H9 (cell line): ENCODE data around the gene CCDC82. TPM values are rescaled to one million over a fixed set of nuclear protein-coding genes. Genes with fewer than 3 reads are reported as not detected.

ENCODE experiments used
- DNase-seq: peaks from one replicate; pipeline ENCODE4 v3.0.0-alpha.2; 2017
- H2AFZ ChIP-seq: one replicate; pipeline ENCODE4 v1.6.1; 2013; ENCODE audit warnings: mild to moderate bottlenecking, low read length, control low read depth, moderate library complexity
- H2AK5ac ChIP-seq: 2 replicates; pipeline ENCODE4 v1.6.1; 2013; ENCODE audit warnings: low read length, control low read depth, mixed read lengths; ENCODE audit not compliant: insufficient read length
- H2BK120ac ChIP-seq: one replicate; pipeline ENCODE4 v1.6.1; 2013; ENCODE audit warnings: low read depth, mild to moderate bottlenecking, low read length, control low read depth, inconsistent platforms; ENCODE audit not compliant: poor library complexity, severe bottlenecking
- H2BK12ac ChIP-seq: 2 replicates; pipeline ENCODE4 v1.6.1; 2013; ENCODE audit warnings: low read length, control low read depth, mixed read lengths, low read depth; ENCODE audit not compliant: insufficient read length
- H2BK15ac ChIP-seq: 2 replicates; pipeline ENCODE4 v1.6.1; 2013; ENCODE audit warnings: low read depth, low read length, control low read depth
- H2BK20ac ChIP-seq: one replicate; pipeline ENCODE4 v1.6.1; 2013; ENCODE audit warnings: low read depth, mild to moderate bottlenecking, low read length, control low read depth, inconsistent platforms; ENCODE audit not compliant: poor library complexity, severe bottlenecking
- H2BK5ac ChIP-seq: 2 replicates; pipeline ENCODE4 v1.6.1; 2013; ENCODE audit warnings: low read length, control low read depth, mixed read lengths; ENCODE audit not compliant: insufficient read length
- H3K14ac ChIP-seq: 2 replicates; pipeline ENCODE4 v1.6.1; 2013; ENCODE audit warnings: low read length, control low read depth; ENCODE audit not compliant: insufficient read depth
- H3K18ac ChIP-seq: 2 replicates; pipeline ENCODE4 v1.6.1; 2013; ENCODE audit warnings: low read depth, mild to moderate bottlenecking, mixed read lengths, low read length, control low read depth; ENCODE audit not compliant: insufficient read length
- H3K23ac ChIP-seq: 2 replicates; pipeline ENCODE4 v1.6.1; 2013; ENCODE audit warnings: low read length, control low read depth, mixed read lengths, low read depth; ENCODE audit not compliant: insufficient read length
- H3K23me2 ChIP-seq: 2 replicates; pipeline ENCODE4 v1.6.1; 2013; ENCODE audit warnings: low read depth, mild to moderate bottlenecking, mixed read lengths, low read length, control low read depth; ENCODE audit not compliant: insufficient read length, poor library complexity, severe bottlenecking
- H3K27ac ChIP-seq: 2 replicates; pipeline ENCODE4 v1.5.1; 2013; ENCODE audit warnings: low read length, control low read depth, mixed read lengths, low read depth; ENCODE audit not compliant: insufficient read length
- H3K27me3 ChIP-seq: 2 replicates; pipeline ENCODE4 v1.6.1; 2013; ENCODE audit warnings: low read length, control low read depth, inconsistent platforms; ENCODE audit not compliant: insufficient read depth
- H3K4ac ChIP-seq: 2 replicates; pipeline ENCODE4 v1.6.1; 2013; ENCODE audit warnings: low read depth, mild to moderate bottlenecking, control low read depth, inconsistent platforms, low read length, moderate library complexity
- H3K4me1 ChIP-seq: 2 replicates; pipeline ENCODE4 v1.6.1; 2013; ENCODE audit warnings: low read length, control low read depth, inconsistent platforms; ENCODE audit not compliant: insufficient read depth
- H3K4me2 ChIP-seq: 2 replicates; pipeline ENCODE4 v1.6.1; 2013; ENCODE audit warnings: low read length, control low read depth, mixed read lengths; ENCODE audit not compliant: insufficient read length, insufficient read depth
- H3K56ac ChIP-seq: 2 replicates; pipeline ENCODE4 v1.6.1; 2013; ENCODE audit warnings: low read depth, mild to moderate bottlenecking, mixed read lengths, low read length, control low read depth; ENCODE audit not compliant: insufficient read length
- H3K79me1 ChIP-seq: 2 replicates; pipeline ENCODE4 v1.6.1; 2013; ENCODE audit warnings: low read depth, mild to moderate bottlenecking, moderate library complexity, low read length, control low read depth, inconsistent platforms; ENCODE audit not compliant: insufficient read depth, poor library complexity, severe bottlenecking
- H3K79me2 ChIP-seq: 2 replicates; pipeline ENCODE4 v1.6.1; 2013; ENCODE audit warnings: low read length, control low read depth, inconsistent platforms; ENCODE audit not compliant: insufficient read depth
- H3K9ac ChIP-seq: 2 replicates; pipeline ENCODE4 v1.6.1; 2013; ENCODE audit warnings: low read length, control low read depth, mixed read lengths; ENCODE audit not compliant: insufficient read length; ENCODE audit errors: extremely low read depth
- H3K9me3 ChIP-seq: one replicate; pipeline ENCODE4 v1.6.1; 2013; ENCODE audit warnings: low read depth, low read length, inconsistent platforms; ENCODE audit not compliant: control insufficient read depth
- H3T11ph ChIP-seq: one replicate; pipeline ENCODE4 v1.6.1; 2013; ENCODE audit warnings: mild to moderate bottlenecking, low read length, control low read depth, inconsistent platforms
- H4K20me1 ChIP-seq: one replicate; pipeline ENCODE4 v1.6.1; 2013; ENCODE audit not compliant: control insufficient read depth, insufficient read length, insufficient read depth
- H4K5ac ChIP-seq: 2 replicates; pipeline ENCODE4 v1.6.1; 2013; ENCODE audit warnings: low read depth, mild to moderate bottlenecking, mixed read lengths, low read length, control low read depth; ENCODE audit not compliant: insufficient read length
- H4K8ac ChIP-seq: replicated peaks from 2 replicates; pipeline ENCODE4 v1.6.1; 2013; ENCODE audit warnings: low read length, control low read depth, mixed read lengths, low read depth; ENCODE audit not compliant: insufficient read length
- H4K91ac ChIP-seq: 2 replicates; pipeline ENCODE4 v1.6.1; 2013; ENCODE audit warnings: low read depth, mild to moderate bottlenecking, moderate library complexity, mixed read lengths, low read length, control low read depth; ENCODE audit not compliant: insufficient read length
- H3K27ac Mint-ChIP-seq, 3 experiments: 2 replicates in 2 of 3; 3 replicates in 1 of 3; pipeline ENCODE4 v1.8.0; 2020 to 2021; ENCODE audit warnings: mixed read lengths in 3 of 3, mild to moderate bottlenecking in 1 of 3, moderate library complexity in 1 of 3
- H3K27me3 Mint-ChIP-seq: 2 replicates; pipeline ENCODE4 v1.8.0; 2021; ENCODE audit warnings: low read depth, mild to moderate bottlenecking, moderate library complexity, mixed read lengths
- H3K36me3 Mint-ChIP-seq, 3 experiments: 2 replicates in 2 of 3; 3 replicates in 1 of 3; pipeline ENCODE4 v1.8.0; 2020 to 2021; ENCODE audit warnings: low read depth in 3 of 3, mixed read lengths in 3 of 3; ENCODE audit not compliant: insufficient read depth in 1 of 3
- H3K4me1 Mint-ChIP-seq, 2 experiments: 2 replicates each; pipeline ENCODE4 v1.8.0; 2020; ENCODE audit warnings: mixed read lengths in 2 of 2
- H3K4me3 Mint-ChIP-seq, 2 experiments: 2 replicates in 1 of 2; 3 replicates in 1 of 2; pipeline ENCODE4 v1.8.0; 2020 to 2021; ENCODE audit warnings: mild to moderate bottlenecking in 2 of 2, mixed read lengths in 2 of 2, moderate library complexity in 1 of 2
- H3K9me3 Mint-ChIP-seq, 2 experiments: 2 replicates in 1 of 2; 3 replicates in 1 of 2; pipeline ENCODE4 v1.8.0; 2020; ENCODE audit warnings: mild to moderate bottlenecking in 2 of 2, mixed read lengths in 2 of 2, moderate library complexity in 1 of 2
- WGBS: extraction: QIAGEN DNeasy Blood & Tissue Kit; methylation state at CpG from one replicate; pipeline ENCODE4 v1.1.7; 2013; ENCODE audit warnings: missing lambda C conversion rate, low lambda C conversion rate, mixed read lengths; ENCODE audit not compliant: insufficient read length; ENCODE audit errors: extremely low coverage; 5-methylcytosine and 5-hydroxymethylcytosine counted together
- total RNA-seq: library from RNA; stranded (reverse); gene quantifications from 2 replicates; pipeline ENCODE4 v1.2.1, GENCODE V29; 2021
- TF ChIP-seq, protein P1 (sequence below): fragments of 200-600 bp; sonication (generic); conservative IDR thresholded peaks from 3 replicates; pipeline ENCODE4 v1.8.0; 2021; ENCODE audit warnings: antibody characterized with exemption, mild to moderate bottlenecking

Gene CCDC82
- total RNA-seq, 1 experiment from 2014 or later, result 17.4 TPM

DNA sequence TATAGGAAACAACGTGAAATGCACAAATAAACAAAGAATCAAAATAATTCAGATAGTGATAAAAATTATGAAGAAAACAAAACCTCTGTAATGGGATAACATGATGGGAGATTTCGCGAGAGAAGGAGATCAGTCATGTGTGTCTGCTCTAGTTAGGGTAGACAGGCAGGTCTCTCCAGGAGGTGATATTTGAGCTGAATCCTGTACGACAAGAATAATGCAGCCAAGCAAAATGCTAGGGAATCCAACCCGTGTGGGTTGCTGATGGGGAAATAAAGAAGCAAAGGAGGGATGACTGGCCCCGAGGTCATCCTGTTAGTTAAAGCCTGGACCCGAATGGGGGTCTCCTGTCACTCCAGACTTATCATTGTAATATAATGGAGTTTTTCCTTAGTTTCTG, 62.8 kb downstream of the CCDC82 start:
- no CpG with 5 or more reads among the region's 7 CpGs for WGBS
- DNase-seq, result no peak
- no peak overlapping the region for H2BK15ac ChIP-seq
- no peaks in the 10 kb centered on the region for H4K20me1 ChIP-seq
- H2BK120ac ChIP-seq, result no peak overlapping the region
- no peak overlapping the region for H3T11ph ChIP-seq
- no peak overlapping the region for H2AK5ac ChIP-seq
- TF ChIP-seq, protein P1, sequence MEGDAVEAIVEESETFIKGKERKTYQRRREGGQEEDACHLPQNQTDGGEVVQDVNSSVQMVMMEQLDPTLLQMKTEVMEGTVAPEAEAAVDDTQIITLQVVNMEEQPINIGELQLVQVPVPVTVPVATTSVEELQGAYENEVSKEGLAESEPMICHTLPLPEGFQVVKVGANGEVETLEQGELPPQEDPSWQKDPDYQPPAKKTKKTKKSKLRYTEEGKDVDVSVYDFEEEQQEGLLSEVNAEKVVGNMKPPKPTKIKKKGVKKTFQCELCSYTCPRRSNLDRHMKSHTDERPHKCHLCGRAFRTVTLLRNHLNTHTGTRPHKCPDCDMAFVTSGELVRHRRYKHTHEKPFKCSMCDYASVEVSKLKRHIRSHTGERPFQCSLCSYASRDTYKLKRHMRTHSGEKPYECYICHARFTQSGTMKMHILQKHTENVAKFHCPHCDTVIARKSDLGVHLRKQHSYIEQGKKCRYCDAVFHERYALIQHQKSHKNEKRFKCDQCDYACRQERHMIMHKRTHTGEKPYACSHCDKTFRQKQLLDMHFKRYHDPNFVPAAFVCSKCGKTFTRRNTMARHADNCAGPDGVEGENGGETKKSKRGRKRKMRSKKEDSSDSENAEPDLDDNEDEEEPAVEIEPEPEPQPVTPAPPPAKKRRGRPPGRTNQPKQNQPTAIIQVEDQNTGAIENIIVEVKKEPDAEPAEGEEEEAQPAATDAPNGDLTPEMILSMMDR, result no peak
- no peak overlapping the region for H3K23ac ChIP-seq
- H3K23me2 ChIP-seq, result no peaks in the 10 kb centered on the region
- no peak overlapping the region for H2BK20ac ChIP-seq
- H3K4me3 Mint-ChIP-seq, result no peak overlapping the region
- no peaks in the 10 kb centered on the region for H3K9me3 ChIP-seq
- H4K91ac ChIP-seq, result no peak overlapping the region
- no peak overlapping the region; a peak in 1 of 7 replicates for H3K27ac Mint-ChIP-seq
- H3K9ac ChIP-seq, result no peak overlapping the region
- peaks cover 12% of the 10 kb centered on the region for H3K4me1 ChIP-seq
- no peak overlapping the region for H4K5ac ChIP-seq
- no peaks in the 10 kb centered on the region; a peak in 2 of 7 replicates for H3K36me3 Mint-ChIP-seq
- no peak overlapping the region for H3K4ac ChIP-seq
- no peak overlapping the region for H3K27ac ChIP-seq
- H4K8ac ChIP-seq, result no peak overlapping the region
- H3K9me3 Mint-ChIP-seq, result no peaks in the 10 kb centered on the region
- H2BK12ac ChIP-seq, result no peak overlapping the region
- H3K79me1 ChIP-seq, result no peaks in the 10 kb centered on the region
- H3K18ac ChIP-seq, result no peak overlapping the region
- no peaks in the 10 kb centered on the region for H3K27me3 ChIP-seq
- no peak overlapping the region for H2BK5ac ChIP-seq
- peaks cover 37 to 64% of the 10 kb centered on the region in 2 experiments for H3K4me1 Mint-ChIP-seq
- H3K79me2 ChIP-seq, result peaks cover 3% of the 10 kb centered on the region; the same call in 1 of the 2 replicates
- H3K56ac ChIP-seq, result no peak overlapping the region
- no peak overlapping the region for H2AFZ ChIP-seq
- H3K4me2 ChIP-seq, result no peak overlapping the region
- H3K14ac ChIP-seq, result no peak overlapping the region
- no peaks in the 10 kb centered on the region for H3K27me3 Mint-ChIP-seq
